Activated T-helper 1 cell treated with anti-CD3 and anti-CD28 coated beads, Interleukin-12 subunit alpha, Interleukin-12 subunit beta, Interleukin-2, Interleukin-4 antibody, amounts not matched to agents 30 ng/mL and 10 ng/mL and 1 ng/mL, durations not matched to agents 14 hours and 24 hours and 36 hours (primary cell): ENCODE results near the gene SDF2. TPM values are rescaled to one million over a fixed set of nuclear protein-coding genes. Genes with fewer than 3 reads are reported as not detected.

Experiments used
- total RNA-seq: library from RNA; stranded (reverse); gene quantifications from 2 replicates; pipeline ENCODE4 v1.2.3, GENCODE V29; 2022

Gene SDF2
- total RNA-seq, 1 donor from 2014 or later = 47.9 TPM

Other genes starting within 250 kb of the SDF2 start
- gene SLC13A2, start 188.3 kb downstream of the SDF2 start, total RNA-seq = not detected in 2 replicates
- not detected in 2 replicates for gene FOXN1, start 155.6 kb downstream of the SDF2 start, total RNA-seq
- gene UNC119, start 109.3 kb downstream of the SDF2 start, total RNA-seq = 63.3 and 63.9 TPM in 2 replicates
- gene PIGS, start 90.4 kb downstream of the SDF2 start, total RNA-seq = 57.8 and 61.2 TPM in 2 replicates
- 44.0 and 47.6 TPM in 2 replicates for gene ALDOC, start 85.0 kb downstream of the SDF2 start, total RNA-seq
- gene SPAG5, start 62.9 kb downstream of the SDF2 start, total RNA-seq = 81.9 and 83.1 TPM in 2 replicates
- gene RSKR, start 47.7 kb downstream of the SDF2 start, total RNA-seq = 38.4 and 42.9 TPM in 2 replicates
- 210 and 212 TPM in 2 replicates for gene BLTP2, start 16.7 kb downstream of the SDF2 start, total RNA-seq
- gene SUPT6H, start 299 bp upstream of the SDF2 start, total RNA-seq = 106 and 108 TPM in 2 replicates
- gene PROCA1, start 50.0 kb upstream of the SDF2 start, total RNA-seq = 4.4 and 5.2 TPM in 2 replicates
- 17.6 and 18.2 TPM in 2 replicates for gene RAB34, start 56.0 kb upstream of the SDF2 start, total RNA-seq
- 1,513 and 1,534 TPM in 2 replicates for gene RPL23A, start 58.1 kb upstream of the SDF2 start, total RNA-seq
- 9.5 and 11.5 TPM in 2 replicates for gene TLCD1, start 64.3 kb upstream of the SDF2 start, total RNA-seq
- 5.2 and 5.4 TPM in 2 replicates for gene NEK8, start 66.9 kb upstream of the SDF2 start, total RNA-seq
- 178 and 182 TPM in 2 replicates for gene TRAF4, start 82.1 kb upstream of the SDF2 start, total RNA-seq
- 27.5 and 28.1 TPM in 2 replicates for gene FAM222B, start 180.9 kb upstream of the SDF2 start, total RNA-seq
- 60.4 and 61.5 TPM in 2 replicates for gene ERAL1, start 193.1 kb upstream of the SDF2 start, total RNA-seq
- gene FLOT2, start 235.8 kb upstream of the SDF2 start, total RNA-seq = 92.2 and 98.8 TPM in 2 replicates
- gene DHRS13, start 241.2 kb upstream of the SDF2 start, total RNA-seq = 34.6 and 34.9 TPM in 2 replicates